HL-60 (cell line): ENCODE data around the gene TMEM86B.

Experiments used
- DNase-seq, 2 experiments: peaks; one replicate each; pipeline ENCODE4 v3.0.0-alpha.2; 2010 to 2020; ENCODE audit warnings: low read depth in 1 of 2, low spot score in 1 of 2
- H3K27ac ChIP-seq: fragments of 250-450 bp; sonication (Bioruptor Pico); replicated peaks from 2 replicates; pipeline ENCODE4 v1.5.1; 2020; ENCODE audit warnings: mild to moderate bottlenecking, moderate library complexity
- H3K27me3 ChIP-seq: fragments of 250-450 bp; sonication (Bioruptor Pico); 2 replicates; pipeline ENCODE4 v1.5.1; 2021; ENCODE audit warnings: mild to moderate bottlenecking, moderate library complexity; ENCODE audit not compliant: insufficient read depth, poor library complexity, severe bottlenecking
- H3K4me3 ChIP-seq: replicated peaks from 2 replicates; pipeline ENCODE4 v1.5.1; 2011; ENCODE audit warnings: mild to moderate bottlenecking, control low read depth, low read length; ENCODE audit not compliant: insufficient read depth
- CTCF ChIP-seq: IDR thresholded peaks from one replicate; pipeline ENCODE4 v1.5.1; 2011; ENCODE audit warnings: low read length, control low read depth, inconsistent platforms; ENCODE audit not compliant: insufficient read depth
- GABPA ChIP-seq: IDR thresholded peaks from 2 replicates; pipeline ENCODE4 v1.6.1; 2012; ENCODE audit warnings: low read depth
- POLR2AphosphoS5 ChIP-seq: IDR thresholded peaks from 2 replicates; pipeline ENCODE4 v1.6.1; 2012; ENCODE audit warnings: low read depth
- SPI1 ChIP-seq: IDR thresholded peaks from 2 replicates; pipeline ENCODE4 v1.6.1; 2012; ENCODE audit warnings: low read depth, mild to moderate bottlenecking, borderline replicate concordance
- TF ChIP-seq, protein P1 (sequence below): IDR thresholded peaks from 2 replicates; pipeline ENCODE4 v1.6.1; 2012; ENCODE audit warnings: low read depth; ENCODE audit not compliant: insufficient replicate concordance

The TMEM86B gene

GRCh38 chr19:55240713-55241020 lies 12.1 kb upstream of the TMEM86B start:
- Histone ChIP-seq H3K27me3 (no peaks in the 10 kb centered on the region), H3K4me3 (no peak overlapping the region), H3K27ac (no peak overlapping the region)
- DNase-seq: no peak
- no peak for TF ChIP-seq SPI1
- no peak for TF ChIP-seq GABPA
- TF ChIP-seq CTCF: no peak
- TF ChIP-seq, protein P1, sequence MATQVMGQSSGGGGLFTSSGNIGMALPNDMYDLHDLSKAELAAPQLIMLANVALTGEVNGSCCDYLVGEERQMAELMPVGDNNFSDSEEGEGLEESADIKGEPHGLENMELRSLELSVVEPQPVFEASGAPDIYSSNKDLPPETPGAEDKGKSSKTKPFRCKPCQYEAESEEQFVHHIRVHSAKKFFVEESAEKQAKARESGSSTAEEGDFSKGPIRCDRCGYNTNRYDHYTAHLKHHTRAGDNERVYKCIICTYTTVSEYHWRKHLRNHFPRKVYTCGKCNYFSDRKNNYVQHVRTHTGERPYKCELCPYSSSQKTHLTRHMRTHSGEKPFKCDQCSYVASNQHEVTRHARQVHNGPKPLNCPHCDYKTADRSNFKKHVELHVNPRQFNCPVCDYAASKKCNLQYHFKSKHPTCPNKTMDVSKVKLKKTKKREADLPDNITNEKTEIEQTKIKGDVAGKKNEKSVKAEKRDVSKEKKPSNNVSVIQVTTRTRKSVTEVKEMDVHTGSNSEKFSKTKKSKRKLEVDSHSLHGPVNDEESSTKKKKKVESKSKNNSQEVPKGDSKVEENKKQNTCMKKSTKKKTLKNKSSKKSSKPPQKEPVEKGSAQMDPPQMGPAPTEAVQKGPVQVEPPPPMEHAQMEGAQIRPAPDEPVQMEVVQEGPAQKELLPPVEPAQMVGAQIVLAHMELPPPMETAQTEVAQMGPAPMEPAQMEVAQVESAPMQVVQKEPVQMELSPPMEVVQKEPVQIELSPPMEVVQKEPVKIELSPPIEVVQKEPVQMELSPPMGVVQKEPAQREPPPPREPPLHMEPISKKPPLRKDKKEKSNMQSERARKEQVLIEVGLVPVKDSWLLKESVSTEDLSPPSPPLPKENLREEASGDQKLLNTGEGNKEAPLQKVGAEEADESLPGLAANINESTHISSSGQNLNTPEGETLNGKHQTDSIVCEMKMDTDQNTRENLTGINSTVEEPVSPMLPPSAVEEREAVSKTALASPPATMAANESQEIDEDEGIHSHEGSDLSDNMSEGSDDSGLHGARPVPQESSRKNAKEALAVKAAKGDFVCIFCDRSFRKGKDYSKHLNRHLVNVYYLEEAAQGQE: no peak
- no peak for TF ChIP-seq POLR2AphosphoS5

DNA sequence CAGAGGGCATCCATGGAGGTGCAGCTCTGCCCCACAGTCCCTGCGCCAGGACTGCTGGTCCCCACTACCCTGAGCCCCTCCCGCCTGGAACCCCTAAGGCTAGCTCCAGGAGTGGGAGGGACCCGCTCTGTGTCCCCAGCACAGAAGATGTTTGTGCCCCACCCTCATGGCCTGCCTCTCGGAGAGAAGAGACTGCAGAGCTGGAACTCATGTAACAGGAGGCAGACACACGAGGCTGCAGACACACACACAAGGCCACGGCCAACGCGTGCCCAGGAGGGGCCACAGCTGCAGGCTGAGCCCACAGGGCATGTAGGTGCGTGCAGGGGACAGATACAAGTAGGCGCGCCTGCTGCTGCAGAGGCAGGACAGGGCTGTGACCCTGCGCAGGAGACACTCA lies 10.4 kb upstream of the TMEM86B start:
- no peak overlapping the region for H3K4me3 ChIP-seq
- H3K27me3 ChIP-seq: no peaks in the 10 kb centered on the region
- TF ChIP-seq, protein P1: no peak
- TF ChIP-seq GABPA: no peak
- no peak for TF ChIP-seq SPI1
- no peak for TF ChIP-seq POLR2AphosphoS5
- no peak for TF ChIP-seq CTCF
- H3K27ac ChIP-seq: no peak overlapping the region
- no peak for DNase-seq

DNA sequence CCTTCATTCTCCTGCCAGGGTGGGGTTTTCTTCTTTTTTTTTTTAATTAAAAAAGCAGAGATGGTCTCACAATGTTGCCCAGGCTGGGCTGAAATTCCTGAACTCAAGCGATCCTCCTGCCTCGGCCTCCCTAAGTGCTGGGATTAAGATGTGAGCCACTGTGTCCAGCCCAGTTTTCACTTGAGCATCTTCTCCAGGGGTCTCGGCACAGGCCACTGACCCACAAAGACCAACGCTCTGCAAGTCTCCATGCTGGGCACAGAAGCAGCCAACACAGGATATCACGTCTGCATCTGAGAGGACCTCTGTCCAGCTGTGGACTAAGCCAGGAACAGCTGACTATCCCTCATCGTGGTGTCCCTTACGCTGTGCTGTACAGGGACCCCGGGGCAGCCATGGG lies 9.5 kb upstream of the TMEM86B start:
- Histone ChIP-seq H3K27ac (no peak overlapping the region), H3K27me3 (no peaks in the 10 kb centered on the region), H3K4me3 (no peak overlapping the region)
- TF ChIP-seq SPI1 (no peak), GABPA (no peak), CTCF (no peak), POLR2AphosphoS5 (no peak)
- TF ChIP-seq, protein P1: no peak
- DNase-seq: no peak
